NCI-H1436 (cell line): ENCODE data around the gene GPR39.
"Not testable (repeated sequence)": the region's sequence is repeated elsewhere in the genome, so short reads cannot be mapped to it uniquely, and the experiment has no call there.

Experiments
- DNase-seq: peaks from one replicate; lab custom pipeline; 2025; lab: John Stamatoyannopoulos, UW

Gene GPR39

DNA sequence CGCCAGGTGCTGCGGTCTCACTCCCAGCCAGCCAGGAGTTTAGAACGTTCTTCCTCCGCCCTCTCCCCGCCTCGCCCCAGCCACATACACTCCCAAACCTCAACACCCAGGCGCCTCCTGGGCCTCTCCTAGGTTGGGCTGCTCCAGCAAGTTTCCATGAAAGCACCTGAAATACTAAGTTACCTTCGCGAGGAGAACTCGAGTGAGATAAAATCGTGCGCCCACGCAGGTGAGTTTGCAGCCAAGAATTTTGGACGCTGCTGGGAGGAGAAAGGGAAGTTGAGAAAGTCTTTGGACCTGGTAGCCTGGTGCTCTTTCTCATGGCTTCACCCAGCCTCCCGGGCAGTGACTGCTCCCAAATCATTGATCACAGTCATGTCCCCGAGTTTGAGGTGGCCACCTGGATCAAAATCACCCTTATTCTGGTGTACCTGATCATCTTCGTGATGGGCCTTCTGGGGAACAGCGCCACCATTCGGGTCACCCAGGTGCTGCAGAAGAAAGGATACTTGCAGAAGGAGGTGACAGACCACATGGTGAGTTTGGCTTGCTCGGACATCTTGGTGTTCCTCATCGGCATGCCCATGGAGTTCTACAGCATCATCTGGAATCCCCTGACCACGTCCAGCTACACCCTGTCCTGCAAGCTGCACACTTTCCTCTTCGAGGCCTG, at the start of gene GPR39:
Gene GPR39, plus strand, starts transcription at position 83 of the 673 bp plus-strand sequence.
- no peak for DNase-seq

DNA sequence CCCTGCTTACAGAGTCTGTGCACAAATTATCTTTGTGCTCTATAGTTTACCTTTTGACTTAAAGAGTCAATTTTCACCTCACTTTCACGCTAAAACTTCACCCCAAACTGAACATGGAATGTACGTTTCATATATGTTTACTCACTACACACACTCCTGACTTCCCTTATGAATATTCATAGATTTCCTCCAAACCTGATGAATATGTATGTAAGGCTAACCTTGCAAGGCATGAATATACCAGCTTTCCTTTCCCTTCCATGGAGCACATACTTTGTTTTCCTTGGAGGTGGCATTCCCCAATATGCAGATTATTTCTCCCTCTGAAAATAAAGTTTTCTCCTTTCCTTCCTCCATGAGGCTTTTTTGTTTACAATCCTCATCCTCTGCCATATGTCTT, 48.4 kb upstream of the GPR39 start:
- DNase-seq: no peak

DNA sequence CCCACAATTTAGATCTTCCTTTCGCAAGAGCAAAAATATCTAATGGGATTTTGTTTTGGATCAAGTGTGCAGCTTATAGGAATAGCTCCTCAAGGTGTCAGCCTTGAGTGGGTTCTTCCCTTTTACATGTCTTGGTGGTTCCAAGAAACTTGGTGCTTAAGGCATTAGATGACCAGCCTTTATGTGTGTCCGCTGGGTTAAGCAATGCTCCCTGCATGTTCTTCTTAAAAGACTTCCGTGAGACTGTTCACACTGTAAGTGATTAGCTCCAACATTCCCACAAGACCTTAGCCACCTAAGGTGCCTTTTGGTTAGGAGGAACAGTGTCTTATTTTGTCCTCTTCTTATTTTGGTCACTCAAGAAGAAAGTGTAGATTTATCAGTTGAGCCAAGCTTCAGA, 44.3 kb upstream of the GPR39 start:
- DNase-seq: no peak

DNA sequence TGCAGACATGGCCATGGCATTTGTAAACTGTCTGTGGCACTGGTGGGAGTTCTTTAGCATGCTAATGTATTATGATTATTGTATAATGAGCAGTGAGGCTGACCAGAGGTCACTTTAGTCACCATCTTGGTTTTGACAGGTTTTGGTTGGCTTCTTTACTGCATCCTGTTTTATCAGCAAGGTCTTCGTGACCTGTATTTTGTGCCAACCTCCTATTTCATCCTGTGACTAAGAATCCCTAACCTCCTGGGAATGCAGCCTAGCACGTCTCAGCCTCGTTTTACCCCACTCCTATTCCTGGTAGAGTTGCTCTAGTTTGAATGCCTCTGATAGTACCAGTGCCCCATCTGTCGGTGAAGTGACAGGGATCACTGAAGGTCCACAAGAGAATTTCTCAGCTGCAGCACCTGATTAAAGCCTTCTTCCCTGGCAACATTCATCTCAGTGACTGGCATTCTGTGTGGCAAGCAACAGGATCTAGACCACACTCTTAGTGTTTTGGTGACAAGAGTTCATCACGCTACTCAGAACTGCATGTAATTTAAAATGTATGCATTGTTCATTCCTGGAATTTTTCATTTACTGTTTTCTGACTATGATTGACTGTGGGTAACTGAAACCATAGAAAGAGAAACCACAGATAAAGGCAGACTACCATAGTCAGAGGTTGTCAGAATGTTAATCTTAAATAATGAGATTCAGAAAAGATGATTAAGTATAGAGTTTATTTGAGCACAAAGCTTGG, 43.0 kb upstream of the GPR39 start:
- no peak for DNase-seq

DNA sequence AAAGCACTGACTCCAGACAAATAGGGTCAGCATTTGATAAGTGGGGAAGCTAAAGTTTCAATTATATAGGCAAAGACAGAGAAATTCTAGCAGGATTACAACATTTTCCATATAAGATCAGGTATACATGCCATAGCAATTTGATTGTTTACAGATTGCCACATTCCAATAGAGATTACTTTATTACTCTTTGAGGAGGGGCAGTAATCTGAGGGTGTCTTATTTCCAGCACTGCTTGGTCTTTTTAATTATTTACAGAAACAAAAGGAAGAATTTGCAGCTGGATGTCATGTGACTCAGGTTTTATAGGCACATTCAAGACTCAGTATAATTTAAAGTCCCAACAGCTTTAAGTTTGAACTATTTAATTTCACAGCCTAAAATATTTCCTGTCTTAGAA, 42.5 kb upstream of the GPR39 start:
- DNase-seq: no peak

DNA sequence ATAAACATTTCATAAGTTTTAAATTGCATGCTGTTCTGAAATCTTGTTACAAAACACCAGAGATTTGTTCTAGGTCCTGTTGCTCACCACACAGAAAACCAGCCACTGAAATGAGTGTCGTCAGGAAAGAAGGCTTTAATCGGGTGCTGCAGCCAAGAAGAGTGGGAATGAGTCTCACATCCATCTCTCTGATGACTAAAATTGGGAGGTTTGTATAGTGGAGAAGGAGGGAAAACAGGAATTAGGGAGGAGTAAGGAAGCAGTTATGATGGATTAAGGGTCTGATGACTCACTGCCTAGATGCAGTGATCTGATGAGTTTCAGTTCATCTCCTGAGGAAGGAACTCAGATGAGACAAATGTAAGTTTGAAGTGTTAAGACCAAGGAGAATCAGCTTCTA, 42.1 kb upstream of the GPR39 start:
- DNase-seq: no peak

DNA sequence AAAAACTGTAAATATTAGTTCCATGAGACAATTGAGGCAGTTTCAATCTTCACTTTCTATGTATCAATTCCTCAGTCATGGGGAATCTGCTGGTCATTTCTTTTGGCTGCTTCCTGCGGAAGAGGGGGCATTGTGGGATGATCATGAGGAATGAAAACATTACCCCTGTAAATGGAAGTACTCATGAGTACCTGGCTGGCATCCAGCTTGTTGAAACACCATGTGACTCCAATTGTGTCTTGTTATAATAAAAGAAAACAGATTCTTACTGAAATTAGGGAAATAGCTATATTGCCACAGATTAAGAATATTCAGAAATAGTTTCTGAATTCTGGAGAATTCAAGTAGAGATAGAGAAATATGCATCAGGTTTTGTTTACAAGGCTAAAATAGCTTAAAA, 41.6 kb upstream of the GPR39 start:
- no peak for DNase-seq

DNA sequence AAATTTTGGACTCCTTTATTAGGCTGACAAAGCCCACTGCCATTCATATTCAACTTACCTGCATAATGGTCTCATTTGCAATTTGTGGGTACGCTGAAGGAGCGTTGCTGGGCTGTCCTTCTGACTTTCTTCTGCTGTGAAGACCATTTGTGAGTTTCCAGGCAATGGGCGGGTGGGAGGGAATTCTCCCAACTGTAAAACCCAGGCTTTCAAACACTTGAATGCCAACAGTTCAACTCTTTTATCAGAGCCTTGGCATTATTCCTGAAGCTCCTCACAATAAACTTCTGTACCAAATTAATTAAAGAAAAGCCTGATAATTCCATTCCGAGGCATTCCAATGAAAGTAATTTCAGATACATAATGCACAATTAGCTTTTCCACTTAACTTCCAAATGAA, 35.2 kb upstream of the GPR39 start:
- no peak for DNase-seq

DNA sequence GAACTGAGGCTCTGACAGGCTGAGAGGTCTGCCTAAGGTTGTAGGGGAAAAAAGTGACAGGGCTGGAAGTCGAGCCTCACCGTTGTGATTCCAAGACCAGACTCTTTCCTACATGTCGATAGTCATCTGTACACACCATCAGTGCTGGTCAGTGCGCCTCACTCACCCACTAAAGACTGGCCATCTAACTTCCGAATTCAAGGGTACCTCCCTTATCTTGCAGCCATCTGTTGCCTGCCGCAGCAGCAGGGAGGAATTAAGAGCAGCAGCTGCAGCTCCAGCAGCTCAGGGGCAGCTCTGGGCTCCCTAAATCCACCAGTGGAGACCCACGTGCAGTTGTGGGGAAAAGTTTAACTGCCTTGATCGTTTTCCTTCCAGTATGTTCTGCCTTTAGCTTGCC, 32.6 kb upstream of the GPR39 start:
- no peak for DNase-seq

DNA sequence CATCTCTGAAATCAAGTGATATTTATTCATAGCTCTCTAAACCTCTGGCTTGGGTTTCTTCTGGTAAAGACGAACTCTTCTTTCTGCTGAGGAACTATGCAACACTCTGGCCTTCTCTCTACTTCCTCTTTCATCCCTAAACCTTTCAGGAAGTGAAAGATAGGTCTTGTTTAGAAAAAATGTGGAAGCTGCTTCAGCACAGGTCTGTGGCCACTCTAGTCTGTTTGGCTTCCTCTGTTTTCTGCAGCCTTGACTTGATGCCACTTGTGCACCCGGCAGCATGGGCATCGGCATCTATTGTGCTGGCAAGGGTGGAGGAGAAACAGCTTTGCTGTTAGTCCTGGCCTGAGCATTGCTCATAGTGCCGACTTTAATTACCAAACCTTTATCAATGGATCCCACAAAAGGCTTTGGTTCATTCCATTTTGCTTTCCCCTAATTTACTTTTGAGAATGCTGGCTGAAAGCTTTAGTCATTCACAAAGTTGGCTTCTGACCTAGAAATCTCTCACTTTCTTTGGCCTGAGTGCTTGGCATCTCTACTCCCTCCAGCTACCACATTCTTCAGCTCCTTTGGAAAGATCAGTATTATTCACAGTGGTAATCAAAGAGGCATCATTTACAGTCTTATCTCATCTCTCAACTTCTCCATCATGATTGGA, 32.0 kb upstream of the GPR39 start:
- no peak for DNase-seq

DNA sequence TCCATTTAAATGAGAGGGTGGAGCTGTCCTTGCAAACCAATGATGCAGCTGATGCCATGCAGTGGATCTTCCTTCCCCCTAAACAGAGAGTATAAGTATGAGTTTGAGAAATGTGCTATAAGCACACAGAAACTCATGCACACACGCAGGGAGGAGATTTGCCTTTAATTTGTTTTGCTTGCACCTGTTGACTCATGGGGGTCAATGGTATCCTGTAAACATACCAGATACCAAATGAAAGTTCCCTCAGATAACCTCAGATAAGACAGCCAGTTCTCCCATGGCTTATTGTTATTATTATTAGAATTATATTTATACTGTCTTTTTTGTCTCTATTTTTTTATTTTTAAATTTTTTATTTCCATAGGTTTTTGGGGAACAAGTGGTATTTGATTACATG, 29.5 kb upstream of the GPR39 start:
- DNase-seq: no peak

DNA sequence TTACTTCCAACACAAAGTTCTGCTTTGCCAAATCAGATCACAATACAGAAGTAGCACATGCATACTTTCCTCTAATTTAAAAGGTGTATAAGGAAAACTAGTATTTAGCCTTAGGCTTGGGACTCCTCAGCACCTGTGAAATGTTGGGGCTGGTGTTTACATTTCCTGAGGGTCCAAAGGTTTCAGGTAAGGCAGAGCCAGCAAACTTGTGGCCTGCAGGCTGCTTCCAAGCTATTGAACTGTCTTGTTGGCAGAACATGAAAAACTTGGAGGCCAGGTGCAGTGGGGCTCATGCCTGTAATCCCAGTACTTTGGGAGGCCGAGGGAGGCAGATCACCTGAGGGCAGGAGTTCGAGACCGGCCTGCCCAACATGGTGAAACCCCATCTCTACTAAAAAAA, 26.5 kb upstream of the GPR39 start:
- DNase-seq: no peak

DNA sequence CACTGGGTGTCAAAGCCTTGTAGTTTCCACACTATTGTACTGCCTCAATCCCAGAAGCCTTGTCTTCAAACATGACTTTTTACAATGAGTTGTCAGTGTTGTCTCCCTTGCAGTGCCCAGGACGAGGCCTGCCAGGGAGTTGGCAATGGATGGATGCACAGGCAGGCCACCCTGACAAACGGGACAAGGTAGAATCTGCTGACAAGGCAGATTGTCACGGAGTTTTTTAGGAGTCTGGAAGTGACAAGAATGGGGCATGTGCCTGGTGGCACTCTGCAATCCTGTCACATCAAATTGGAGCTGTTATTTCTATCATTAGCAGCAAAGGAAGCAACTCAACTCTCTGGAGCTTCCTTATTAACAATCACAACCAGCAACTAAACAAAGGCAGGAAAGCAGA, 25.2 kb upstream of the GPR39 start:
- DNase-seq: no peak

DNA sequence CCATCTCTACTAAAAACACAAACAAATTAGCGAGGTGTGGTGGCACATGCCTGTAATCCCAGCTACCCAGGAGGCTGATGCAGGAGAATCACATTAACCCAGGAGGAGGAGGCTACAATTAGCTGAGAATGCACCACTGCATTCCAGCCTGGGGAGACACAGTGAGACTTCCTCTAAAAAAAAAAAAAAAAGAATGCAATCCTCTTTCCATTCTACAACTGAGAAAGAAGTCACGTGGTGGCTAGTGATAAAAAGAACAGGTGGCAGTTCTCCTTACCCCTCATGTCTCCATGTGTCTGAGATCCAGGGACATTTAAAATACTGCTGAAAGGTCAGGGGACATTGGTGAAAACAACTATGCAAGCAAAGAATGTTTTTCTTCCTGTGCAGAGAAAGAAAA, 24.4 kb upstream of the GPR39 start:
- no peak for DNase-seq

DNA sequence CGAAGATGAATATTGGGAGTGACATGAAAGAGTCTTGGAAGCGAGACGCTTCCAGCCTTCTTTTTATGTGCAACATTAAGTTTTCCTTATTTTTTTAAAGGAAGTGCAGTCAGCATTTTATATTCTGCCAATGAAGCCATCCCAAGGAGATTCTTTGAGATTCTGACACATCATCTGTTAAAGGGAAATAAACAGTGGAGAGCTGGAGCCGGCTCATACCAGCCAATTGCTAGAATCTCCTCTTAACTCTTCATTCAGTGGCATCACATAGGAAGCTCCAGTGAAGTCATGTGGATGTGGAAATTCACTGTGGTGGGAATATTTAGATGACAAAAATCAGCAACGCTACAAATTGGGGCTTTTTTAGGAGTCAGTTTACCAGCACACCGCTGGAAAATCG, 23.7 kb upstream of the GPR39 start:
- DNase-seq: no peak

DNA sequence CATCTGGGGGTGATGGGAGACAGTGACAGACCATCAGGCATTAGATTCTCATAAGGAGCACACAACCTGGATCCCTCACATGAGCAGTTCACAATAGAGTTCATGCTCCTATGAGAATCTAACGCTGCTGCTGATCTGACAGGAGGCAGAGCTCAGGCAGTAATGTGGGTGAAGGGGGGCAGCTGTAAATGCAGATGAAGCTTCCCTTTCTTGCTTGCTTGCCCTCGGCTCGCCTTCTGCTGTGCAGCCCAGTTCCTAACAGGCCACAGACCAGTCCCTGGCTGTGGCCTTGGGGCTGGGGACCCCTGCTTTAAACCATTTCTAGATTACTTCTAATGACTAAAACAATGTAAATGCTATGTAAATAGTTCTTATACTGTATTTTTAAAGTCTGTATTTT, 19.6 kb upstream of the GPR39 start:
- DNase-seq: not testable (repeated sequence)

DNA sequence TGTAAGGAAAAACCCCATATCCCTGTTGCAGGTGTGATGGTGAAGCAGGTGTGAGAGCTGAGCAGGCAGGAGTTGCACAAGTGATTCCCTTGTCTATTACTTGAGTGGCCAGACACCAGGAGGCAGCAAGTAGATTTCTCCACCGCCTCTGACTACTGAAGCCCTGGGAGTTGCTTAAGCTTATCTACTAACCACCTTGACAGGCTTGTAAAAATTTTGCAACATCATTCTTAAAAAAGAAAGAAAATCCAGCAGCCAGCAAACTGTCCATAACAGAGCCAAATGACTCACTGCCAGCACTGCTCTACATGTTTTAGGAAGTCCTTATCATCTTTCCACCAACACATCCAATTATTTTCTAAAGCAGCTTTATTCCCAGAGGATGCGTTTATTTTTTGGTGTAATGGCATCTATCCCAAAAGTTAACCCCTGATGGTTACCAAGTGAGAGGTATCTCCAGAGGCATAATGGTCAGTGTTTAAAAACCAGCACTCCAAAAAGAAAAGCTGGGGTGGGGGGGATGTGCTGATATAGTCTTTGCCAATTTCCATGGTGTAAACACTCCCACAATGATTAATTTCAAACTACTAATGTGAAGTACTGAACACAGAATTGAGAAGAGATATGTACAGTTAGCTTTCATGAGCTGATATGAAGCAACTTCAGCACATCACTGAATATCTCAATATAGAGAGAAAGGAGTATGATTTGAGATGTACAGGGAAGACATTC, 16.3 kb upstream of the GPR39 start:
- no peak for DNase-seq

DNA sequence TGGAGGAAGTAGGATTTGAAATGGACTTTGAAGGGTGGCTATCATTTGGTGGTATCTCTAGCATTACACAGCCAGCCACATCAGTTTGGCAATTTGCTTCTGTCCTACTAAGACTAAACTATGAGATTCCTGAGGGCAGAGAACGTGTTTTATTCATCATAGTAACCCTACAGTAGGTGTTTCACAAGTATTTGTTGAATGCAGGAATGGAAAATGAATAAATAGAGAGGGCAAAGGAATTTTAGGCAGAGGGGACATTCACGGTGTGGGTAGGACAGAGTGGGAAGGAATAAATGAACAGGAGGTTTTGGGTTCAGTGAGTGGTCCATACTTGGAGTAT, 15.7 kb upstream of the GPR39 start:
- DNase-seq: no peak

DNA sequence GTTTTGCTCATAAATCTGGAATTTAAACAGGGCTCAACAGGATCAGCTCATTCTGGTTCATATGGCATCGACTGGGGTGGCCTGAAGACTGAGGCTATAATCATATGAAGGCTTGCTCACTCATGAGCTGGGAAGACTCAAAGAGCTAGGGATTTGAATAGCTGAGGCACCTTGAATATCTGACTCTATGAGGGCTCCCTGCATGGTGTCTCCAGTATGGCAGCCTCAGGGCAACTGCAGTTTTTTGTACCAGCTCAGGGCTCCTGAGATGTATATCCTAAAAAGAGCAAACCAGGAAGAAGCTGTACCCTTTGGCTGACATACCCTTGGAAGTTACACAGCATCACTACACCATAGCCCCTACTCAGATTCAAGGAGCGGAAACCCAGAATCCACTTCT, 15.3 kb upstream of the GPR39 start:
- DNase-seq: no peak

DNA sequence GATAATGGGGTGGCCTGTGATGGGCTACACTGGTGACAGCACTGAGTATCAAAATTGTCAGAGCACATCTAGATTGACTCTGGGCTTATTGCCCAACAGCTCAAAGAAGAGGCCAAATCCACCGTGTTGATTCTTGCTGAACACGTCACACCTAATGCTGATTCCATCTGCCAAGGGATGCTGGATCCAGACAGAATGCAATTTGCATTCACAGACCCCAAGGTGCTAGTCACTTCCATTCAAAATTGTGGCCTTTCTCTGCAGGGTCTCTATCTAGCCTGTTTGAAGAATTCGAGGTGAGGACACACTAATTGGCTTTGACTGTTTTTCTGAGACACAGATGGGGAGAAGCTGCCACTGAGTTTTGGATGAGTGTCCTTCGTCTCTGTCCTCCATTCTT, 13.5 kb upstream of the GPR39 start:
- no peak for DNase-seq

DNA sequence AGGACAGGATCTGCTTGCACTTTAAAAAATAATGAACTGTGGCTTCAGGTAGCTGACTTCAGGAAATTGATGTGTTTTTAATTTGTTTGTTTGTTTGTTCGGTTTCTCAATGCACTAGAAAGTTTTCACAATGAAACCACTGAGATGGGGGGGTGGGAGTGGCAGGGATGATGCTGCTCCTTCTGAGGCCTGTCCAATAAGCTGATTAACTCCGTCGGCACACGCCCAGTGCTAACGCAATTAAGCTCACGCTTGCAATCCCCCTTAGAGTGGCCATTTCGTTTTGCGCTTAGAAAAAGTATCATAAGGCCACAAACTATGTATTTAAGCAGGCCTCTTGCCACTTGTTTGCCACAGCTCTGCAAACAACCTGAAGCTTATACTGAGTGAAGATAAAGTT, 12.5 kb upstream of the GPR39 start:
- no peak for DNase-seq

DNA sequence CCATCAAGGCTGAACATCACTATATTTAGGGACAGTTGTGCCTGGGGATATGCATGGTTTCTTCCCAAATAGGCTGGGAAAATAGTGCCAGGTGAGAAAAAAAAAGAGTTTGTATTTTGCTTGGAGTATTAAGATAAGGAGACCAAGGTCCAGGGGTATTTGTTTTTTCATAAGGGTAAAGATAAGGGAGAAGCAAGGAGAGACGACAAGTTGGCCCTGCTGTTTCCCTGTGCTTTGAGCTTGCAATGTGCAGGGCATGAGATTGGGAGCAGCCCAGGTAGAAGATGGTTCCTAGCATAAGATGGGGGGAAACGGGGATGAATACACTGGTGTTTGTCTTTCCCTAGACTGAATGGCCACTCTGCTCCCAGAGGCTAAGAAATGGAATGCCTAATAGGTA, 8.8 kb upstream of the GPR39 start:
- DNase-seq: no peak

DNA sequence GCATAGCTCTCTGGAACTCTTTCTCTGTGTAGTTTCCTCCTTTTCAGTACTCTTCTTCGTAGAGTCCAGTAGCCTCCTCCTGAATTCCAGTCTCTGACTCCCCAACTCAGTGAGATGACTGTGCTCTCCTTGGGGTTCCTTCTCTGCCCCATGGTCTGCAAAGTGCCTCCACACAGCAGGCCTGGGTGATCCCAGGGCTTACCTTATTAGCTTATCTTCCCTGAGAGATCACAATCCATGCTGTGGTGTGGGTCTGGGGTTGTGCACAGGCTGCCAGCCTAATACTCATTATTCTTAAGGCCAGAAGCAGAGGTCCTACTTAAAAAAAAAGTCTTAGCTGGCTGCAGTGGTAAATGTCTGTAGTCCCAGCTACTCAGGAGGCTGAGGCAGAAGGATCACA, 4.6 kb upstream of the GPR39 start:
- no peak for DNase-seq
